HCT116 (cell line): ENCODE data around the gene PSKH1. TPM values are rescaled to one million over a fixed set of nuclear protein-coding genes. Genes with fewer than 3 reads are reported as not detected.

Experiments used
- ATAC-seq: fragments of 200-7000 bp; cut with Tn5 transposase; 2 replicates; pipeline ENCODE4 v1.9.1; 2020; ENCODE audit warnings: mild to moderate bottlenecking, moderate library complexity
- BruUV-seq: library from RNA; stranded (reverse); fragments of 400-500 nt; replicated peaks from 2 replicates; lab custom pipeline; 2021; lab: Mats Ljungman, UMichigan
- CTCF ChIA-PET: fragments of 300-600 bp; sonication (Branson Sonifier 250); formaldehyde crosslinking; loops from one replicate; lab custom pipeline; 2021; ENCODE audit warnings: antibody characterized with exemption; lab: Charles Lee
- POLR2A ChIA-PET: fragments of 300-600, 350-600 bp; sonication (Branson Sonifier 250); formaldehyde crosslinking; loops from one replicate; lab custom pipeline; 2021; ENCODE audit warnings: antibody characterized with exemption; lab: Charles Lee
- RAD21 ChIA-PET, 2 experiments: fragments of 300-600 bp; sonication (Branson Sonifier 250); formaldehyde crosslinking; loops; one replicate each; lab custom pipeline; 2023; ENCODE audit warnings: low total read pairs in 2 of 2; ENCODE audit not compliant: uncharacterized antibody in 2 of 2, unreplicated experiment in 2 of 2, low non-redundant PET in 1 of 2; lab: Charles Lee
- DNase-seq: peaks from one replicate; pipeline ENCODE4 v3.0.0-alpha.2; 2010; ENCODE audit warnings: low read depth, low spot score
- H2AFZ ChIP-seq: fragments of 200-600 bp; shearing (Covaris generic), sonication (generic); 2 replicates; pipeline ENCODE4 v1.6.1; 2017; ENCODE audit warnings: low read depth, mixed run types, mixed read lengths, antibody characterized with exemption, low read length; ENCODE audit not compliant: poor library complexity, severe bottlenecking
- H3K27ac ChIP-seq: 2 replicates; pipeline ENCODE4 v1.5.1; 2012; ENCODE audit warnings: low read depth, low read length
- H3K27me3 ChIP-seq: fragments of 200-600 bp; sonication (generic); 2 replicates; pipeline ENCODE4 v1.6.1; 2016; ENCODE audit warnings: mixed run types, low read length, mixed read lengths; ENCODE audit not compliant: insufficient read depth
- H3K36me3 ChIP-seq, 2 experiments: fragments of 200-500 bp in 1 of 2; fragments of 200-600 bp in 1 of 2; sonication (Bioruptor generic) in 1 of 2; sonication (generic) in 1 of 2; 2 replicates each; pipeline versions ENCODE4 v1.5.1 to v1.6.1; 2014 to 2016; ENCODE audit warnings: low read length in 2 of 2, inconsistent platforms in 1 of 2, mixed read lengths in 1 of 2, mixed run types in 1 of 2; ENCODE audit not compliant: insufficient read depth in 2 of 2, control insufficient read depth in 1 of 2
- H3K4me1 ChIP-seq, 2 experiments: fragments of 200-600 bp in 1 of 2; sonication (generic) in 1 of 2; 2 replicates each; pipeline versions ENCODE4 v1.5.1 to v1.6.1; 2012 to 2017; ENCODE audit warnings: low read length in 2 of 2, inconsistent platforms in 1 of 2, mild to moderate bottlenecking in 1 of 2, mixed read lengths in 1 of 2, mixed run types in 1 of 2, moderate library complexity in 1 of 2; ENCODE audit not compliant: insufficient read depth in 2 of 2, control insufficient read depth in 1 of 2
- H3K4me2 ChIP-seq: fragments of 200-600 bp; sonication (generic); 2 replicates; pipeline ENCODE4 v1.6.1; 2017; ENCODE audit warnings: mixed run types, low read length, mixed read lengths
- H3K4me3 ChIP-seq, 2 experiments: fragments of 200-600 bp in 1 of 2; sonication (generic) in 1 of 2; replicated peaks in 1 of 2; 2 replicates each; pipeline ENCODE4 v1.5.1; 2011 to 2016; ENCODE audit warnings: low read length in 2 of 2, control low read depth in 1 of 2, low read depth in 1 of 2, mild to moderate bottlenecking in 1 of 2, mixed read lengths in 1 of 2, mixed run types in 1 of 2
- H3K79me2 ChIP-seq: fragments of 200-600 bp; sonication (generic); 2 replicates; pipeline ENCODE4 v1.6.1; 2017; ENCODE audit warnings: mild to moderate bottlenecking, mixed run types, low read length, moderate library complexity, mixed read lengths; ENCODE audit not compliant: insufficient read depth
- H3K9ac ChIP-seq: fragments of 200-600 bp; sonication (generic); 2 replicates; pipeline ENCODE4 v1.6.1; 2016; ENCODE audit warnings: low read length, mixed read lengths
- H3K9me2 ChIP-seq: fragments of 200-600 bp; sonication (generic), shearing (Covaris generic); 2 replicates; pipeline ENCODE4 v1.6.1; 2017; ENCODE audit warnings: mixed run types, mild to moderate bottlenecking, moderate library complexity; ENCODE audit not compliant: insufficient read depth
- H3K9me3 ChIP-seq, 2 experiments: fragments of 200-500 bp in 1 of 2; fragments of 200-600 bp in 1 of 2; sonication (Bioruptor generic) in 1 of 2; sonication (generic) in 1 of 2; 2 replicates each; pipeline ENCODE4 v1.6.1; 2014 to 2017; ENCODE audit warnings: low read length in 2 of 2, mixed read lengths in 2 of 2, inconsistent platforms in 1 of 2, low read depth in 1 of 2, mild to moderate bottlenecking in 1 of 2, mixed run types in 1 of 2, moderate library complexity in 1 of 2; ENCODE audit not compliant: control insufficient read depth in 1 of 2, insufficient read depth in 1 of 2
- H4K20me1 ChIP-seq: fragments of 200-600 bp; sonication (generic), shearing (Covaris generic); 2 replicates; pipeline ENCODE4 v1.6.1; 2017; ENCODE audit warnings: mixed run types, mild to moderate bottlenecking, moderate library complexity; ENCODE audit not compliant: insufficient read depth
- ATF3 ChIP-seq: IDR thresholded peaks from 2 replicates; pipeline ENCODE4 v1.6.1; 2012
- CBX3 ChIP-seq: IDR thresholded peaks from 2 replicates; pipeline ENCODE4 v1.6.1; 2012; ENCODE audit warnings: low read depth
- CTCF ChIP-seq, 3 experiments: fragments of 200-600 bp in 1 of 3; sonication (generic) in 1 of 3; IDR thresholded peaks in 2 of 3; conservative IDR thresholded peaks in 1 of 3; 2 replicates each; pipeline ENCODE4 v1.5.1; 2012 to 2017; ENCODE audit warnings: low read depth in 2 of 3, low read length in 2 of 3, antibody characterized with exemption in 1 of 3, borderline replicate concordance in 1 of 3, control low read depth in 1 of 3, mild to moderate bottlenecking in 1 of 3, mixed read lengths in 1 of 3, mixed run types in 1 of 3, moderate library complexity in 1 of 3; ENCODE audit not compliant: insufficient read depth in 1 of 3
- ELF1 ChIP-seq: IDR thresholded peaks from 2 replicates; pipeline ENCODE4 v1.6.1; 2012; ENCODE audit warnings: low read depth, borderline replicate concordance
- EZH2 ChIP-seq: fragments of 200-600 bp; sonication (generic); IDR thresholded peaks from 2 replicates; pipeline ENCODE4 v1.6.1; 2017; ENCODE audit warnings: antibody characterized with exemption, mixed run types
- EZH2phosphoT487 ChIP-seq: fragments of 200-600 bp; IDR thresholded peaks from 2 replicates; pipeline ENCODE4 v1.6.1; 2018; ENCODE audit warnings: antibody characterized with exemption, borderline replicate concordance
- FOSL1 ChIP-seq: IDR thresholded peaks from 2 replicates; pipeline ENCODE4 v1.6.1; 2012; ENCODE audit warnings: low read depth
- JUND ChIP-seq: IDR thresholded peaks from 2 replicates; pipeline ENCODE4 v1.6.1; 2012
- POLR2AphosphoS5 ChIP-seq: IDR thresholded peaks from 2 replicates; pipeline ENCODE4 v1.6.1; 2011; ENCODE audit warnings: mild to moderate bottlenecking, low read depth, low read length, moderate library complexity
- RAD21 ChIP-seq: IDR thresholded peaks from 2 replicates; pipeline ENCODE4 v1.6.1; 2012; ENCODE audit warnings: low read depth, mild to moderate bottlenecking
- SIN3A ChIP-seq: IDR thresholded peaks from 2 replicates; pipeline ENCODE4 v1.6.1; 2012; ENCODE audit warnings: low read depth
- SP1 ChIP-seq: IDR thresholded peaks from 2 replicates; pipeline ENCODE4 v1.6.1; 2012; ENCODE audit warnings: low read depth
- YY1 ChIP-seq: IDR thresholded peaks from 2 replicates; pipeline ENCODE4 v1.6.1; 2011; ENCODE audit warnings: low read length, low read depth, moderate library complexity, mild to moderate bottlenecking; ENCODE audit not compliant: insufficient replicate concordance; ENCODE audit errors: extremely low read depth
- ZNF274 ChIP-seq: fragments of 200-500 bp; sonication (Bioruptor generic); IDR thresholded peaks from 2 replicates; pipeline ENCODE4 v1.6.1; 2014; ENCODE audit warnings: mild to moderate bottlenecking, low read depth, low read length, inconsistent platforms
- intact Hi-C: fragments of 100-400 bp; cut with micrococcal nuclease; formaldehyde crosslinking; loops from 2 replicates; pipeline ENCODE4 v1.10.0; 2022
- total RNA-seq: library from RNA; stranded (reverse); gene quantifications from one replicate; pipeline ENCODE4 v1.2.1, GENCODE V29; 2021; ENCODE audit not compliant: unreplicated experiment

PSKH1 gene
- total RNA-seq, 1 experiment from 2014 or later, result 16.2 TPM

- TF ChIP-seq CTCF (IDR thresholded peaks at IDR 0.05 in 2 of 3, conservative IDR thresholded peaks at IDR 0.05 in 1 of 3; ENCODE audit: borderline replicate concordance in 1 of 3, insufficient read depth in 1 of 3, low read depth in 2 of 3, low read length in 2 of 3), result peak; percentile 85 to 92 (median 91)
- TF ChIP-seq FOSL1, result no peak
- no peak for TF ChIP-seq ATF3
- TF ChIP-seq POLR2AphosphoS5, result no peak
- TF ChIP-seq YY1, result no peak
- TF ChIP-seq EZH2phosphoT487, result no peak
- TF ChIP-seq RAD21, result peak; percentile 76
Measured at GRCh38 chr16:67883872-67884261, 9.2 kb upstream of the PSKH1 start (continued).

DNA sequence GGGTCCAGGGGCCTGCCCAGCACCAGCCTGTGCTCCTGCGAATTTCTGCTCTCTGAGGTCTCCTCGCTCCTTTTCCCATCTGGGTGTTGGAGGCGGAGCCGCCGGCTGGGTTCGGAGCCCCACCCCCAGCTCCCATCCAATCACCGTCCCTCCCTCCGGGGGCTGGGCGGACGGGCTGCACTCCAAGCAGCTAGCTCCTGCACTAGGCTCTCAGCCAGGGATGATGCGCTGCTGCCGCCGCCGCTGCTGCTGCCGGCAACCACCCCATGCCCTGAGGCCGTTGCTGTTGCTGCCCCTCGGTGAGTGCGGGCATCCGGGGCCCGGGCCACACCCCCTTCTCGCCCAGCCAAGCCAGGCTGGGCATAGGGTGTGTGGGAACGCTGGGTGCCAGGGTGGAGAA is 8.4 kb upstream of the PSKH1 start, which contains the start of gene NRN1L:
NRN1L (plus strand) TSS at position 202 of the 400 bp plus-strand sequence; CDS start at position 221, 19 bp downstream.
- Histone ChIP-seq H3K4me3 (no peak within 1 kb of the TSS), H3K27ac (no peak within 1 kb of the TSS), H3K9ac (no peak within 1 kb of the TSS), H2AFZ (no peak within 1 kb of the TSS), H3K36me3 (peaks cover 23 to 36% of the 10 kb centered on the region in 2 experiments; a peak in 3 of 4 replicates), H3K27me3 (no peaks in the 10 kb centered on the region), H3K79me2 (no peaks in the 10 kb centered on the region), H4K20me1 (peaks cover 3% of the 10 kb centered on the region; the same call in 1 of the 2 replicates), H3K9me3 (no peaks in the 10 kb centered on the region), H3K4me1 (no peaks in the 10 kb centered on the region), H3K4me2 (no peak within 1 kb of the TSS), H3K9me2 (no peaks in the 10 kb centered on the region)
- ATAC-seq (peak; percentile 59), DNase-seq (no peak)
- POLR2A ChIA-PET, result no interaction called here
- BruUV-seq, result no TSS peak
- TF ChIP-seq CBX3, result no peak
- no peak for TF ChIP-seq JUND
- TF ChIP-seq SP1, result no peak
- TF ChIP-seq EZH2, result no peak
- no peak for TF ChIP-seq SIN3A
- no peak for TF ChIP-seq EZH2phosphoT487
- TF ChIP-seq RAD21, result no peak
- TF ChIP-seq POLR2AphosphoS5, result no peak
- TF ChIP-seq ATF3, result no peak
- TF ChIP-seq YY1, result no peak
- no peak for TF ChIP-seq ZNF274
- no peak for TF ChIP-seq ELF1
- intact Hi-C loops, result loop anchor here (10.0 kb wide), 1 partner anchor 340 kb away; no protein-coding TSS in a partner anchor
- CTCF ChIA-PET, result interaction anchor here (0.8 to 2.9 kb wide), 7 partner anchors 11 to 363 kb away, joined by 3 to 13 read pairs (median 6); partner anchors contain the start of gene EDC4
- RAD21 ChIA-PET, result no interaction called here
